IMR-90 (cell line): ENCODE measurements around the gene TSC22D4. TPM values are rescaled to one million over a fixed set of nuclear protein-coding genes. Genes with fewer than 3 reads are reported as not detected.
A peak's percentile ranks its signal among the peaks of the same experiment; 100 is the strongest.

Experiments used
- ATAC-seq: fragments of 200-7000 bp; cut with Tn5 transposase; 2 replicates; pipeline ENCODE4 v1.9.1; 2020; ENCODE audit warnings: low read depth, mild to moderate bottlenecking, moderate library complexity
- BruUV-seq: library from RNA; stranded (reverse); fragments of 400-500 nt; replicated peaks from 2 replicates; lab custom pipeline; 2021; lab: Mats Ljungman, UMichigan
- CTCF ChIA-PET: fragments of 300-600 bp; formaldehyde crosslinking; extraction: SDS; loops from one replicate; lab custom pipeline; 2021; ENCODE audit warnings: antibody characterized with exemption; lab: Yijun Ruan, JAX
- POLR2A ChIA-PET: fragments of 300-600 bp; sonication (Branson Sonifier 250); formaldehyde crosslinking; loops from one replicate; lab custom pipeline; 2022; ENCODE audit warnings: antibody characterized with exemption; ENCODE audit not compliant: unreplicated experiment; lab: Charles Lee
- DNase-seq: peaks from one replicate; pipeline ENCODE4 v3.0.0; 2013
- H2AFZ ChIP-seq: replicated peaks from 2 replicates; pipeline ENCODE3; 2013; ENCODE audit warnings: low read length, mild to moderate bottlenecking; ENCODE audit not compliant: poor library complexity
- H2AK5ac ChIP-seq: 2 replicates; pipeline ENCODE4 v1.6.1; 2013; ENCODE audit warnings: low read depth, low read length, inconsistent platforms
- H2AK9ac ChIP-seq: replicated peaks from 2 replicates; pipeline ENCODE3; 2013; ENCODE audit warnings: mild to moderate bottlenecking, low read depth, low read length, moderate library complexity; ENCODE audit not compliant: poor library complexity
- H2BK120ac ChIP-seq: 2 replicates; pipeline ENCODE4 v1.6.1; 2013; ENCODE audit warnings: low read depth, low read length, inconsistent platforms
- H2BK15ac ChIP-seq: 3 replicates; pipeline ENCODE4 v1.6.1; 2013; ENCODE audit warnings: low read depth, low read length, inconsistent platforms
- H2BK20ac ChIP-seq: 2 replicates; pipeline ENCODE4 v1.6.1; 2013; ENCODE audit warnings: low read depth, mild to moderate bottlenecking, inconsistent platforms, low read length, moderate library complexity
- H2BK5ac ChIP-seq: 2 replicates; pipeline ENCODE4 v1.6.1; 2013; ENCODE audit warnings: mild to moderate bottlenecking, low read depth, low read length, inconsistent platforms; ENCODE audit not compliant: poor library complexity, severe bottlenecking
- H3K14ac ChIP-seq: replicated peaks from 2 replicates; pipeline ENCODE4 v1.6.1; 2013; ENCODE audit warnings: low read depth, low read length, inconsistent platforms
- H3K18ac ChIP-seq: 2 replicates; pipeline ENCODE4 v1.6.1; 2013; ENCODE audit warnings: low read depth, low read length, control low read depth
- H3K23ac ChIP-seq: 2 replicates; pipeline ENCODE4 v1.6.1; 2013; ENCODE audit warnings: low read depth, low read length, inconsistent platforms
- H3K27ac ChIP-seq: 2 replicates; pipeline ENCODE4 v1.5.1; 2013; ENCODE audit warnings: mild to moderate bottlenecking, control low read depth, low read length; ENCODE audit not compliant: insufficient read depth
- H3K27me3 ChIP-seq: 2 replicates; pipeline ENCODE4 v1.6.1; 2013; ENCODE audit warnings: low read length; ENCODE audit not compliant: control insufficient read depth, insufficient read depth
- H3K36me3 ChIP-seq: 2 replicates; pipeline ENCODE4 v1.6.1; 2013; ENCODE audit warnings: low read length, mixed read lengths; ENCODE audit not compliant: control insufficient read depth, insufficient read depth
- H3K4ac ChIP-seq: 2 replicates; pipeline ENCODE4 v1.6.1; 2013; ENCODE audit warnings: low read depth, low read length, inconsistent platforms
- H3K4me1 ChIP-seq: 2 replicates; pipeline ENCODE4 v1.6.1; 2013; ENCODE audit warnings: low read length, mixed read lengths; ENCODE audit not compliant: control insufficient read depth, insufficient read depth
- H3K4me2 ChIP-seq: 2 replicates; pipeline ENCODE4 v1.6.1; 2013; ENCODE audit warnings: low read depth, mild to moderate bottlenecking, control low read depth, low read length, moderate library complexity
- H3K4me3 ChIP-seq: 2 replicates; pipeline ENCODE4 v1.5.1; 2013; ENCODE audit warnings: low read depth, mild to moderate bottlenecking, control low read depth, low read length, moderate library complexity; ENCODE audit not compliant: insufficient read depth
- H3K56ac ChIP-seq: 2 replicates; pipeline ENCODE4 v1.6.1; 2013; ENCODE audit warnings: low read length, inconsistent platforms; ENCODE audit not compliant: insufficient read depth; ENCODE audit errors: extremely low read depth
- H3K79me1 ChIP-seq, 2 experiments: 2 replicates each; pipeline ENCODE4 v1.6.1; 2013; ENCODE audit warnings: low read length in 2 of 2, inconsistent platforms in 1 of 2, low read depth in 1 of 2
- H3K9ac ChIP-seq: 2 replicates; pipeline ENCODE4 v1.6.1; 2013; ENCODE audit warnings: low read depth, low read length, control low read depth
- H3K9me1 ChIP-seq: 2 replicates; pipeline ENCODE4 v1.6.1; 2013; ENCODE audit warnings: low read length, inconsistent platforms; ENCODE audit not compliant: insufficient read depth
- H3K9me3 ChIP-seq: 2 replicates; pipeline ENCODE4 v1.6.1; 2013; ENCODE audit warnings: low read length; ENCODE audit not compliant: control insufficient read depth, insufficient read depth
- H4K20me1 ChIP-seq: 2 replicates; pipeline ENCODE4 v1.6.1; 2013; ENCODE audit warnings: low read length, inconsistent platforms; ENCODE audit not compliant: insufficient read depth
- H4K5ac ChIP-seq: 2 replicates; pipeline ENCODE4 v1.6.1; 2013; ENCODE audit warnings: mild to moderate bottlenecking, low read depth, low read length, control low read depth
- H4K8ac ChIP-seq, 2 experiments: 2 replicates each; pipeline ENCODE4 v1.6.1; 2013; ENCODE audit warnings: low read depth in 2 of 2, low read length in 2 of 2, control low read depth in 1 of 2, inconsistent platforms in 1 of 2
- H4K91ac ChIP-seq: 2 replicates; pipeline ENCODE4 v1.6.1; 2013; ENCODE audit warnings: low read depth, low read length, inconsistent platforms; ENCODE audit not compliant: insufficient read depth
- NFE2L2 ChIP-seq: fragments of 150-350 bp; IDR thresholded peaks from 2 replicates; pipeline ENCODE4 v1.6.1; 2016; ENCODE audit warnings: low read depth, mild to moderate bottlenecking, low read length
- RAD21 ChIP-seq: IDR thresholded peaks from 2 replicates; pipeline ENCODE4 v1.6.1; 2012; ENCODE audit warnings: low read length, improper control_type of control experiment
- WGBS, 2 experiments: methylation state at CpG; one replicate each; pipeline versions ENCODE4 v1.1.5 to v1.1.7; 2013; ENCODE audit warnings: missing lambda C conversion rate in 2 of 2; ENCODE audit not compliant: insufficient read length in 1 of 2; ENCODE audit errors: extremely low coverage in 2 of 2; 5-methylcytosine and 5-hydroxymethylcytosine counted together
- dilution Hi-C: fragments of 300-500 bp; cut with HindIII; formaldehyde crosslinking; loops from one replicate; pipeline ENCODE4 v1.14.3; 2018; ENCODE audit warnings: low sequenced_read_pairs; ENCODE audit not compliant: unreplicated experiment
- in situ Hi-C: fragments of 300-500 bp; cut with MboI; formaldehyde crosslinking; loops from 3 replicates; pipeline ENCODE4 v1.14.3; 2019; ENCODE audit warnings: low sequenced_read_pairs, inconsistent platforms, mixed read lengths
- intact Hi-C: fragments of 100-400 bp; cut with micrococcal nuclease; formaldehyde crosslinking; loops from 2 replicates; pipeline ENCODE4 v1.10.0; 2022
- polyA plus RNA-seq, 3 experiments: library from polyadenylated mRNA; depleted of rRNA; stranded (reverse); fragments of >200 nt; gene quantifications; 2 replicates each; pipeline ENCODE4 v1.2.3, GENCODE V29; 2012; ENCODE audit warnings: low replicate concordance in 1 of 3
- total RNA-seq: library from RNA; depleted of rRNA; stranded (reverse); fragments of >200 nt; gene quantifications from 2 replicates; pipeline ENCODE4 v1.2.3, GENCODE V29; 2012
- TF ChIP-seq, protein P1 (sequence below): fragments of 150-350 bp; IDR thresholded peaks from 2 replicates; pipeline ENCODE4 v1.6.1; 2017; ENCODE audit warnings: mild to moderate bottlenecking, antibody characterized with exemption, low read length, low read depth

TSC22D4 gene
- total and polyA plus RNA-seq, 2 of the 4 experiments (the other 2 are of a cell fraction) = 9.3 to 29.9 TPM

DNA sequence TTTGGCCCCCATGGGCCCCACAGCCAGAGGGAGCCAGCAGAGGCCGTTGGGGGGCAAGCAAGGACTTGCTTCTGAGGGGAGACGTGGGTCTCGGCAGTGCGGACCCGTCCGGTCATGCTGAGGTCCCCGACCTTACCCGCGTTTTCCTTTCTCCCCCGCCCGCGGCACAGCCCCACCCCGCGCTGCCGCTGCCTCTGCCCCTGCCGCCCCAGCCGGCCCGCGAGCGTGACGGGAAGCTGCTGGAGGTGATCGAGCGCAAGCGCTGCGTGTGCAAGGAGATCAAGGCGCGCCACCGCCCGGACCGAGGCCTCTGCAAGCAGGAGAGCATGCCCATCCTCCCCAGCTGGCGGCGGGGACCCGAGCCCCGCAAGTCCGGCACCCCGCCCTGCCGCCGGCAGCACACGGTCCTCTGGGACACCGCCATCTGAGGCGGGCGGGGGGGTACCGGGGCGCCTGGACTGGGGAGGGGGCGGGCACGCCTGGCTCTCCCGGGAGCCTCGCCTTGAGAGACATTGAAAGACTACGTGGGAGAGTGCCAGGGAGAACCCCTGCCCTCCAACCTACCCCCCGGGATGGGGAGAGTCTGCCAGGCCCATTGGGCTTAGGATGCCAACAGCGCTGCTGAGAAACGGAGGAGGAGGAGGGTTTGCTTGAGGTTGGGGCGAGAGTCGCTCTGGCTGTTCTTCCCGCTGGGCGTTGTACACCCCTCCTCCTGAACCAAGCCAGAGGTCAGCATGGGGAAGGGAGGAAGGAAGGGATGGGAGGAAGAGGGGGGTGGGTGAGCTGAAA, 14.7 kb upstream of the TSC22D4 start:
- 0 out of 2 replicates have a peak, but pooled peaks cover 3% of the 10 kb centered on the region for H4K20me1 ChIP-seq
- no peak overlapping the region for H3K14ac ChIP-seq
- no peaks in the 10 kb centered on the region for H3K36me3 ChIP-seq
- intact Hi-C loops (loop anchor here (5.0 kb wide), 1 partner anchor 54 kb away; no protein-coding TSS in a partner anchor), dilution Hi-C loops (no loop called here), in situ Hi-C loops (no loop called here)
- H3K4me1 ChIP-seq = no peaks in the 10 kb centered on the region; the same call in 1 of the 2 replicates
- H3K23ac ChIP-seq = no peak overlapping the region
- DNase-seq (no peak), ATAC-seq (no peak)
- peak overlapping the region; percentile 5 for H2AK9ac ChIP-seq
- H3K27ac ChIP-seq = no peak overlapping the region
- H2BK120ac ChIP-seq = no peak overlapping the region
- H3K9me1 ChIP-seq = no peaks in the 10 kb centered on the region
- WGBS, 2 experiments = 20% methylated on average over 25 of the region's 56 CpGs; no CpG with 5 or more reads in 1 of the 2 experiments
- no peak overlapping the region for H4K5ac ChIP-seq
- H3K4me3 ChIP-seq = no peak overlapping the region
- no peak overlapping the region for H4K91ac ChIP-seq
- no peak overlapping the region for H3K9ac ChIP-seq
- no peak overlapping the region for H3K18ac ChIP-seq
- no peak overlapping the region for H2BK20ac ChIP-seq
- peak overlapping the region; percentile 71 for H2AFZ ChIP-seq
- H2BK15ac ChIP-seq = no peak overlapping the region
- ChIA-PET CTCF (no interaction called here), POLR2A (no interaction called here)
- H4K8ac ChIP-seq = no peak overlapping the region
- H3K27me3 ChIP-seq = peaks cover 19% of the 10 kb centered on the region; the same call in 1 of the 2 replicates
- no peaks in the 10 kb centered on the region for H3K9me3 ChIP-seq
- H3K4ac ChIP-seq = no peak overlapping the region
- TF ChIP-seq NFE2L2 (no peak), RAD21 (no peak)
- TF ChIP-seq, protein P1, sequence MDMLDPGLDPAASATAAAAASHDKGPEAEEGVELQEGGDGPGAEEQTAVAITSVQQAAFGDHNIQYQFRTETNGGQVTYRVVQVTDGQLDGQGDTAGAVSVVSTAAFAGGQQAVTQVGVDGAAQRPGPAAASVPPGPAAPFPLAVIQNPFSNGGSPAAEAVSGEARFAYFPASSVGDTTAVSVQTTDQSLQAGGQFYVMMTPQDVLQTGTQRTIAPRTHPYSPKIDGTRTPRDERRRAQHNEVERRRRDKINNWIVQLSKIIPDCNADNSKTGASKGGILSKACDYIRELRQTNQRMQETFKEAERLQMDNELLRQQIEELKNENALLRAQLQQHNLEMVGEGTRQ = no peak
- H3K79me1 ChIP-seq = no peaks in the 10 kb centered on the region
- H3K4me2 ChIP-seq = no peak overlapping the region
- no peak overlapping the region for H2AK5ac ChIP-seq
- H3K56ac ChIP-seq = no peak overlapping the region
- no TSS peak for BruUV-seq
- no peak overlapping the region for H2BK5ac ChIP-seq
